PC-9 (cell line): ENCODE results near the gene UBAP1. TPM values are rescaled to one million over a fixed set of nuclear protein-coding genes. Genes with fewer than 3 reads are reported as not detected.
A peak's percentile ranks its signal among the peaks of the same experiment; 100 is the strongest.

Source experiments
- BruUV-seq: library from RNA; stranded (reverse); fragments of 400-500 nt; replicated peaks from 2 replicates; lab custom pipeline; 2021; lab: Mats Ljungman, UMichigan
- CTCF ChIA-PET: fragments of 300-600 bp; sonication (Branson Sonifier 250); formaldehyde crosslinking; loops from one replicate; lab custom pipeline; 2022; ENCODE audit warnings: antibody characterized with exemption; lab: Charles Lee
- POLR2A ChIA-PET: fragments of 300-600 bp; sonication (Branson Sonifier 250); formaldehyde crosslinking; loops from one replicate; lab custom pipeline; 2022; ENCODE audit warnings: antibody characterized with exemption; ENCODE audit not compliant: unreplicated experiment; lab: Charles Lee
- DNase-seq, 2 experiments: peaks; one replicate each; pipeline versions ENCODE4 v3.0.0 to v3.0.0-alpha.2; 2015 to 2022; ENCODE audit warnings: mixed read lengths in 1 of 2
- H2AFZ ChIP-seq: fragments of 200-600 bp; sonication (generic); 2 replicates; pipeline ENCODE4 v1.8.1; 2017; ENCODE audit warnings: antibody characterized with exemption
- H3F3A ChIP-seq: fragments of 200-600 bp; sonication (generic); 2 replicates; pipeline ENCODE4 v1.8.1; 2017; ENCODE audit warnings: antibody characterized with exemption, mild to moderate bottlenecking, low read depth; ENCODE audit not compliant: insufficient read depth
- H3K27ac ChIP-seq: fragments of 200-600 bp; sonication (generic); 2 replicates; pipeline ENCODE4 v1.6.1; 2016; ENCODE audit warnings: mixed run types
- H3K27me3 ChIP-seq: fragments of 200-600 bp; sonication (generic); 2 replicates; pipeline ENCODE4 v1.6.1; 2016; ENCODE audit warnings: low read depth, mixed run types; ENCODE audit not compliant: insufficient read depth
- H3K36me3 ChIP-seq: fragments of 200-600 bp; sonication (generic); 2 replicates; pipeline ENCODE4 v1.6.1; 2016; ENCODE audit warnings: low read depth, mixed run types
- H3K4me1 ChIP-seq: fragments of 200-600 bp; sonication (generic); replicated peaks from 2 replicates; pipeline ENCODE4 v1.6.1; 2016; ENCODE audit warnings: mixed run types; ENCODE audit not compliant: insufficient read depth
- H3K4me2 ChIP-seq: fragments of 200-600 bp; sonication (generic); 2 replicates; pipeline ENCODE4 v1.6.1; 2017; ENCODE audit warnings: mixed run types
- H3K4me3 ChIP-seq: fragments of 200-600 bp; sonication (generic); 2 replicates; pipeline ENCODE4 v1.6.1; 2016; ENCODE audit warnings: mixed run types
- H3K79me2 ChIP-seq: fragments of 200-600 bp; sonication (generic); 2 replicates; pipeline ENCODE4 v1.6.1; 2017; ENCODE audit warnings: low read depth, mixed run types
- H3K9me2 ChIP-seq: fragments of 200-600 bp; sonication (generic); 2 replicates; pipeline ENCODE4 v1.8.1; 2017; ENCODE audit warnings: mild to moderate bottlenecking; ENCODE audit not compliant: insufficient read depth
- H3K9me3 ChIP-seq: fragments of 200-600 bp; sonication (generic); 2 replicates; pipeline ENCODE4 v1.8.1; 2016; ENCODE audit warnings: low read depth; ENCODE audit not compliant: insufficient read depth
- H4K20me1 ChIP-seq: fragments of 200-600 bp; sonication (generic); 2 replicates; pipeline ENCODE4 v1.8.1; 2017; ENCODE audit not compliant: insufficient read depth
- CTCF ChIP-seq: fragments of 200-600 bp; sonication (generic); conservative IDR thresholded peaks from 2 replicates; pipeline ENCODE4 v1.6.1; 2017; ENCODE audit warnings: mixed run types, antibody characterized with exemption, mild to moderate bottlenecking, moderate library complexity
- EZH2 ChIP-seq: fragments of 200-600 bp; sonication (generic); IDR thresholded peaks from 2 replicates; pipeline ENCODE4 v1.8.0; 2017; ENCODE audit warnings: antibody characterized with exemption, low read depth
- intact Hi-C: fragments of 100-400 bp; cut with micrococcal nuclease; formaldehyde crosslinking; loops from one replicate; pipeline ENCODE4 v1.10.0; 2022; ENCODE audit not compliant: unreplicated experiment
- total RNA-seq: library from RNA; stranded (reverse); gene quantifications from 2 replicates; pipeline ENCODE4 v1.2.3, GENCODE V29; 2021

The UBAP1 gene
- total RNA-seq, 1 experiment from 2014 or later: 33.8 TPM

GRCh38 chr9:34185778-34186551 lies 7.1 kb downstream of the UBAP1 start:
- Histone ChIP-seq H2AFZ (no peak overlapping the region), H3K4me1 (peaks cover 32% of the 10 kb centered on the region), H3K27me3 (no peaks in the 10 kb centered on the region), H3K27ac (peak overlapping the region; percentile 99), H3K9me3 (no peaks in the 10 kb centered on the region), H3K4me3 (peak overlapping the region; percentile 17; the same call in 1 of the 2 replicates), H3K4me2 (peak overlapping the region; percentile 75), H3K79me2 (peaks cover 79% of the 10 kb centered on the region), H3F3A (peaks cover 32% of the 10 kb centered on the region), H3K36me3 (no peaks in the 10 kb centered on the region), H4K20me1 (peaks cover 4% of the 10 kb centered on the region; the same call in 1 of the 2 replicates), H3K9me2 (no peaks in the 10 kb centered on the region)
- no TSS peak for BruUV-seq
- ChIA-PET CTCF (no interaction called here), POLR2A (interaction anchor here (0.6 kb wide), 1 partner anchor 9 kb away, joined by 4 read pairs; no protein-coding TSS in a partner anchor)
- intact Hi-C loops: loop anchor here (1.0 kb wide), 2 partner anchors 47 to 60 kb away; partner anchors contain the start of gene DCAF12
- peak; percentile 25 to 96 for DNase-seq
- TF ChIP-seq CTCF (no peak), EZH2 (no peak)

- no peak overlapping the region for H3K4me3 ChIP-seq
- H3K9me2 ChIP-seq: no peaks in the 10 kb centered on the region
- H3K79me2 ChIP-seq: peaks cover 76% of the 10 kb centered on the region
- H3K9me3 ChIP-seq: no peaks in the 10 kb centered on the region
- peak overlapping the region; percentile 99; the same call in 1 of the 2 replicates for H3K27ac ChIP-seq
- peaks cover 4% of the 10 kb centered on the region for H4K20me1 ChIP-seq
- ChIA-PET CTCF (no interaction called here), POLR2A (interaction anchor here (0.6 kb wide), 1 partner anchor 9 kb away, joined by 4 read pairs; the partner anchor contains the start of gene UBAP1)
- DNase-seq: no peak
- peaks cover 32% of the 10 kb centered on the region for H3F3A ChIP-seq
- no peaks in the 10 kb centered on the region for H3K36me3 ChIP-seq
- no peak overlapping the region for H2AFZ ChIP-seq
- peaks cover 32% of the 10 kb centered on the region for H3K4me1 ChIP-seq
- no peak overlapping the region for H3K4me2 ChIP-seq
- H3K27me3 ChIP-seq: no peaks in the 10 kb centered on the region
- intact Hi-C loops: no loop called here
- TF ChIP-seq EZH2: no peak
- TF ChIP-seq CTCF: no peak
- BruUV-seq: no TSS peak
These were observed 9.0 kb downstream of the UBAP1 start for GRCh38 chr9:34187891-34188240.

GRCh38 chr9:34190996-34191892 lies 12.4 kb downstream of the UBAP1 start:
- Histone ChIP-seq H3K9me2 (no peaks in the 10 kb centered on the region), H3K4me3 (no peak overlapping the region), H3K27me3 (no peaks in the 10 kb centered on the region), H3K4me2 (no peak overlapping the region), H3K79me2 (peaks cover 95% of the 10 kb centered on the region), H3K9me3 (no peaks in the 10 kb centered on the region), H4K20me1 (peaks cover 11% of the 10 kb centered on the region), H3K4me1 (peaks cover 17% of the 10 kb centered on the region), H3K27ac (no peak overlapping the region), H3K36me3 (no peaks in the 10 kb centered on the region), H2AFZ (no peak overlapping the region), H3F3A (peaks cover 10% of the 10 kb centered on the region; the same call in 1 of the 2 replicates)
- no TSS peak for BruUV-seq
- intact Hi-C loops: no loop called here
- DNase-seq: no peak
- no peak for TF ChIP-seq EZH2
- TF ChIP-seq CTCF: no peak; the same call in 1 of the 2 replicates
- ChIA-PET POLR2A (no interaction called here), CTCF (no interaction called here)
